ENCODE measurements around the gene RASGEF1C.
"Not testable (repeated sequence)": the region's sequence is repeated elsewhere in the genome, so short reads cannot be mapped to it uniquely, and the experiment has no call there.

The RASGEF1C gene

GRCh38 chr5:180135128-180135955, 73.7 kb downstream of the RASGEF1C start:
- no peak for DNase-seq

GRCh38 chr5:180133971-180134508, 75.0 kb downstream of the RASGEF1C start:
- no peak for DNase-seq

GRCh38 chr5:180133551-180133950, 75.5 kb downstream of the RASGEF1C start:
- DNase-seq = no peak

- DNase-seq = no peak
Measured at GRCh38 chr5:180133060-180133459, 76.0 kb downstream of the RASGEF1C start.

GRCh38 chr5:180130876-180131740, 77.9 kb downstream of the RASGEF1C start:
- no peak for DNase-seq

- no peak for DNase-seq
Measured at GRCh38 chr5:180130291-180130869, 78.6 kb downstream of the RASGEF1C start.

GRCh38 chr5:180129291-180130190, 79.5 kb downstream of the RASGEF1C start:
- DNase-seq = no peak

GRCh38 chr5:180128671-180129261, 80.2 kb downstream of the RASGEF1C start:
- no peak for DNase-seq

- no peak for DNase-seq
Measured at GRCh38 chr5:180127682-180128670, 81.0 kb downstream of the RASGEF1C start.

GRCh38 chr5:180126716-180127681, 82.0 kb downstream of the RASGEF1C start:
- DNase-seq = no peak

GRCh38 chr5:180126156-180126555, 82.9 kb downstream of the RASGEF1C start:
- not testable (repeated sequence) for DNase-seq

GRCh38 chr5:180124662-180125061, 84.3 kb downstream of the RASGEF1C start:
- DNase-seq = not testable (repeated sequence)

- no peak for DNase-seq
Measured at GRCh38 chr5:180122875-180123274, 86.1 kb downstream of the RASGEF1C start.

GRCh38 chr5:180121826-180122413, 87.1 kb downstream of the RASGEF1C start:
- no peak for DNase-seq

GRCh38 chr5:180120237-180121101, 88.5 kb downstream of the RASGEF1C start:
- no peak for DNase-seq

- DNase-seq = no peak
Measured at GRCh38 chr5:180119903-180120236, 89.1 kb downstream of the RASGEF1C start.

GRCh38 chr5:180119031-180119902, 89.7 kb downstream of the RASGEF1C start:
- no peak for DNase-seq
